ACC112 (cell line): ENCODE measurements around the gene SAFB.
A peak's percentile ranks its signal among the peaks of the same experiment; 100 is the strongest.

Experiments used
- H2AFZ ChIP-seq: fragments of 200-600 bp; sonication (generic); one replicate; pipeline ENCODE4 v1.6.0; 2017; ENCODE audit warnings: antibody characterized with exemption, low read length; ENCODE audit not compliant: unreplicated experiment
- H3K27ac ChIP-seq: fragments of 200-600 bp; sonication (generic); 2 replicates; pipeline ENCODE4 v1.5.1; 2014; ENCODE audit warnings: low read depth, mild to moderate bottlenecking, antibody characterized with exemption, low read length, moderate library complexity
- H3K27me3 ChIP-seq: fragments of 200-600 bp; sonication (generic); 2 replicates; pipeline ENCODE4 v1.6.1; 2014; ENCODE audit warnings: mild to moderate bottlenecking, antibody characterized with exemption, low read length, moderate library complexity, mixed read lengths; ENCODE audit not compliant: insufficient read depth
- H3K36me3 ChIP-seq: fragments of 200-600 bp; sonication (generic); 2 replicates; pipeline ENCODE4 v1.6.1; 2016; ENCODE audit warnings: mild to moderate bottlenecking, antibody characterized with exemption, low read length, moderate library complexity, mixed read lengths; ENCODE audit not compliant: insufficient read depth
- H3K4me1 ChIP-seq: fragments of 200-600 bp; sonication (generic); one replicate; pipeline ENCODE4 v1.6.1; 2016; ENCODE audit warnings: low read length, mixed read lengths; ENCODE audit not compliant: insufficient read depth, unreplicated experiment, control insufficient read depth
- H3K4me3 ChIP-seq: fragments of 200-600 bp; sonication (generic); 2 replicates; pipeline ENCODE4 v1.5.1; 2014; ENCODE audit warnings: mild to moderate bottlenecking, low read depth, low read length
- H3K79me2 ChIP-seq: fragments of 200-600 bp; sonication (generic); one replicate; pipeline ENCODE4 v1.6.0; 2016; ENCODE audit warnings: low read length; ENCODE audit not compliant: control insufficient read depth, unreplicated experiment, insufficient read depth

SAFB gene

DNA sequence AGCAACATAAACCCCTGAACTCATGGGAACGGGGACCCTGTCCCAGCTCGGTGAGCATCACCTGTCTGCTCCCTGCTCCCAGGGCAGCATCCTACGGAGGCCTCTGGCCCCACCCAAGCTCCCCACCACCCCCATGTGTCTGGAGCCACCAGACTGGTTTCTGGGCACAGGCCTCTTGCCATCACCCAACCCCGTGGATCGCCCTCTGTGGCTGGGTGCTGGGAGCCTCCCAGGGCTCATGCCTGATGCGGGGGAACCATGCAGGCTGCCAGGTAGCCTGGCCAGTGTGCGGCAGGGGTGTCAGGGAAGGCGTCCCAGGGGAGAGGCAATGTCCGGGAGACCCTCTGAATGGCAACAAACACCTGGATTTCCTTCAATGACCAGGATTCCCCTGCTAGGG lies 54.7 kb downstream of the SAFB start:
- Histone ChIP-seq H3K4me1 (no peaks in the 10 kb centered on the region), H3K4me3 (no peak overlapping the region), H3K27me3 (no peaks in the 10 kb centered on the region), H3K79me2 (peaks cover 6% of the 10 kb centered on the region), H3K36me3 (no peaks in the 10 kb centered on the region), H2AFZ (no peak overlapping the region), H3K27ac (no peak overlapping the region)

DNA sequence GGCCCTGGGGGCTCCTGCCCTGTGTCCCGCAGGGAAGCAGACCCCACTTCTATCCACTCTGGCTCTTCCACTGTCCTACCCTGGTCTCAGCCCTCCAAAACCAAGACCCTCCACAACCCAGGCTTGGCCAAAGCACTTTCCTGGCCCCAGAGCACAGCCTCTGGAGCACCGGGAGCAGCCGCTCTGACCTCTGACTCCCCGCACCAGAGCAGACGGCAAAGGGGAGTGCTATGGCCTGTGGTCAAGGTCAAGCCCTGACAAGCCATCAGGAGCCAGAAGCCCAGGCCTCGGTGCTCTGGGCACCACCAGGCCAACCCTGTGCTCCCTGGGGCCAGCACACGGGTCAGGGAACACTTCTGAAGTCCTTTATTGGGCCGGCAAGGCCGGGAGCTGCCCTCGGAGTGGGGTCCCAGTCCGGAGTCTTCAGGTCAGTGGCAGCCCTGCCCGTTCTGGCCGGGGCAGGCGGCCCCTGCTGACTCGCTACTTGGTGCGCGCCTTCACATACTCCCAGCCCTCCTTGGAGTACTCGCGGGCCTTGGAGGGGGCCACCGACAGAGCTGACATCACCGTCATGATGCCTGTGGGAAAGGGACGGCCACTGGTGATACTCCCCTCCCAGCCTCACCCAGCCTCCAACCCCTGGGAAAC lies 55.3 kb downstream of the SAFB start:
- Histone ChIP-seq H3K4me3 (no peak overlapping the region), H3K27me3 (no peaks in the 10 kb centered on the region), H3K27ac (no peak overlapping the region), H3K36me3 (no peaks in the 10 kb centered on the region), H3K4me1 (no peaks in the 10 kb centered on the region), H3K79me2 (peaks cover 6% of the 10 kb centered on the region), H2AFZ (no peak overlapping the region)

- no peaks in the 10 kb centered on the region for H3K36me3 ChIP-seq
- peaks cover 6% of the 10 kb centered on the region for H3K79me2 ChIP-seq
- no peaks in the 10 kb centered on the region for H3K4me1 ChIP-seq
- H2AFZ ChIP-seq, result no peak overlapping the region
- H3K27ac ChIP-seq, result peak overlapping the region; percentile 69; the same call in 1 of the 2 replicates
- peak overlapping the region; percentile 93 for H3K4me3 ChIP-seq
- no peaks in the 10 kb centered on the region for H3K27me3 ChIP-seq
Measured at GRCh38 chr19:5679289-5680083, 56.6 kb downstream of the SAFB start.

DNA sequence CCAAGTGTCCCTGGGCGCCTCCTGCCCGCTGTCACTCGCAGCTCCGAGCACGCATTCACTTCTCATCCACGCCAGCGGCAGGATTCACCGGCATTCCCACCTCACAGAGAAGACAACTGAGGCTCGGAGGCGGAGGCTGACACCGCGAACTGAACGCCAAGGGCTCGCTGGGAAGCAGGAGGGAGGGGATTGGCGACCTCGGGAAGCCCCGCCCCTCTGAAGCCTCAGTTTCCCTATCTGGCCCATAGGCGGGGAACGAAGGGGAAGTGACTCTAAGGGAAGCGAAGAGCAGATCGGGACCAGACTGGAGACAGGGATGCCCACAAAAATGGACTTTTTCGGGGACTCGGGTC lies 57.2 kb downstream of the SAFB start:
- Histone ChIP-seq H3K4me1 (no peaks in the 10 kb centered on the region), H2AFZ (peak overlapping the region; percentile 43), H3K79me2 (peaks cover 6% of the 10 kb centered on the region), H3K27me3 (no peaks in the 10 kb centered on the region), H3K27ac (peak overlapping the region; percentile 69), H3K4me3 (peak overlapping the region; percentile 93), H3K36me3 (no peaks in the 10 kb centered on the region)

DNA sequence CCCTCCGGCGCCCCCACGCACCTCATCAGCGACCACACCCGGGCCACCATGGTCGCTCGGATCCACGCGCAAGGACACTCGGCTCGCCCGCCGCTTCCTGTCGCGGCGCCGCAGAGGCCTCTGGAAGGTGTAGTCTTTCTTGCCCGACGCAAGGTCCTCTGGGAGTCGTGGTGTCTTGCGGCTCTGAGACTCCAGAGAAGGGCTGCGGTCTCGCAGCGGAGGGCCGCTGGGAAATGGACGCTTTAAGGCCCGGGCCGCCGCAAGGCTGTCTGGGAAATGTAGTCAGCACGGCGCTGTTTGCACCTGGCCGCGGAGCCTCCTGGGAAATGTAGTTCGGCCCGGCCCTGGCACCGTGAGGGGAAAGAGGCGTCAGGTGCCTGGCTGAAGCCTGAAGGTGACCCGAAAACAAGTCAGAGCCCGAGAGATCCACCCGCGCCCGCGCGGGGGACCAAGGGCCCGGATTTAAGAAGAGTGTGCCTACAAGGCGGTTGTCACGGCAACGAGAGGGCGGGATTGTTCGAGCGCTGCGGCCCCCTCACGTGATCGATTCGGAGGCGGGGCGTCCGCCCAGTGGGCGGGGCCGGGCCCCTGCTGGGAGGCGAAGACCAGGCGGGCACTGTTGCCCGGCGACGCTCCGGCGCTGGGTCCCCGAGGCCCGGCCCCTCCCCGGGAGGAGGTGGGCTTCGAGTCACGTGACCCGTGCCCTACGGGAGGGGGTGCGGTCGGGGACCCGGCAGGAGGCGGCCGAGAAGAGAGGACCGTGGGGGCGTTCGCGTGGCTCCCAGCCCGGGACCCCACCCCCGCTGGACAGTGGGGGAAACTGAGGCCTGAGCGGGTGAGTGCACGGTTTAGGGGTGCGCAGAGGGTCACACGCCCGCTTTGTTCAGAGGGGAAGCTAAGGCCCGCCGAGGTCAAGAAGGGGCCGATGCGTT lies 57.8 kb downstream of the SAFB start, which contains the start of the genes HSD11B1L and MICOS13:
TSS of gene HSD11B1L (plus strand) at position 591 of the 932 bp plus-strand sequence. CDS start 3,806 bp downstream, outside the sequence.
TSS of gene MICOS13 (minus strand) at position 80 of the 932 bp plus-strand sequence. CDS start at position 50, 30 bp downstream.
- peak within 1 kb of the TSS; percentile 43 for H2AFZ ChIP-seq
- no peaks in the 10 kb centered on the region for H3K4me1 ChIP-seq
- no peaks in the 10 kb centered on the region for H3K36me3 ChIP-seq
- no peaks in the 10 kb centered on the region for H3K27me3 ChIP-seq
- peaks cover 6% of the 10 kb centered on the region for H3K79me2 ChIP-seq
- H3K27ac ChIP-seq, result peak within 1 kb of the TSS; percentile 82
- peak within 1 kb of the TSS; percentile 93 for H3K4me3 ChIP-seq

DNA sequence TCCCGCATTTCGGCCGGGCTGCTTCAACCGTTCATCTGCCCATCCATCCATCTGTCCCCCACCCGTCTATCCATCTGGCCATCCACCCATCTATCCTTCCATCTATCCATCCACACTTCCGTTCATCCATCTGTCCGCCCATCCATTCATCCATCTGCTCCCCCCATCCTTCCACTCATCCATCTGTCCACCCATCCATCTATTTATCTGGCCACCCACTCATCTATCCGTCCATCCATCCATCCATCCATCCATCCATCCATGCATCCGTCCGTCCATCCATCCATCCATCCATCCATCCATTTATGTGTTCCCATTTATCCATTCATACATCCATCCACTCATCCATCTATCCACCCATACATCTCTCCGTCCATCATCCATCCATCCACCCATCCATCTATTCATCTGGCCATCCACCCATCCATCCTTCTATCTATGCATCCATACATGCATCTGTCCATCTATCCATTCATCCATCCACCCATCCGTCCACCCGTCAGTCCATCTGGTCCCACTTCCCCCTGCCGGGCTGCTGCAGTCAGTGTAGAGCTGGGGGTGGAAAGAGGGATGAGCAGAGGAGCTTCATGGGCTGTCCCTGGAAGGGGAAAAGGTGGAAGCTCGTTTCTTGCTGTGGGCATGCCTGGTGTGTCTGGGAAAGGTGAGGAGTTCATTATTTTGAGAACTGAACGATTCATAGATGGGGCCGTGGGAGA lies 58.7 kb downstream of the SAFB start:
- Histone ChIP-seq H2AFZ (peak overlapping the region; percentile 6), H3K4me3 (peak overlapping the region; percentile 93)

DNA sequence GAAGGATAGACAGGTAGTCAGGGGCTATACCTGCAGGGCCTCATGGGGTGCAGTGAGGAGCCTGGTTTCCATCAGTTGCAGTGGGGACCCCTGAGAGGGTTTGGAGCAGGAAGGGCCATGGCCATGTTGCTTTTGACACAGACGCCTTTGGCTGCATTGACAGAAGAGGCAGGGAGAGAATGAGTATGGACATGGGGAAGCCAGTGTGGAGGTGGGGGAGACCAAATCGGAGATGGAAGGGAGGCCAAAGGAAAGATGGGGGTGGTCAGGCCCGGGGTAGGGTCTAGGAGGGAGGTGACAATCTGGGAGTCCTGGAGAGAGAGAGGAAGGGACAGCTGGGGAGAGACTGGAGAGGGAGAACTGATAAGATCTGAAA lies 59.2 kb downstream of the SAFB start:
- no peak overlapping the region for H3K27ac ChIP-seq
- H3K79me2 ChIP-seq, result peaks cover 6% of the 10 kb centered on the region
- no peaks in the 10 kb centered on the region for H3K4me1 ChIP-seq
- no peak overlapping the region for H2AFZ ChIP-seq
- no peaks in the 10 kb centered on the region for H3K36me3 ChIP-seq
- H3K4me3 ChIP-seq, result no peak overlapping the region; the same call in 1 of the 2 replicates
- no peaks in the 10 kb centered on the region for H3K27me3 ChIP-seq

More for the DNA sequence above, 58.7 kb downstream of the SAFB start:
- H3K4me1 ChIP-seq, result no peaks in the 10 kb centered on the region
- peaks cover 6% of the 10 kb centered on the region for H3K79me2 ChIP-seq
- H3K27me3 ChIP-seq, result no peaks in the 10 kb centered on the region
- H3K36me3 ChIP-seq, result no peaks in the 10 kb centered on the region
- H3K27ac ChIP-seq, result no peak overlapping the region

DNA sequence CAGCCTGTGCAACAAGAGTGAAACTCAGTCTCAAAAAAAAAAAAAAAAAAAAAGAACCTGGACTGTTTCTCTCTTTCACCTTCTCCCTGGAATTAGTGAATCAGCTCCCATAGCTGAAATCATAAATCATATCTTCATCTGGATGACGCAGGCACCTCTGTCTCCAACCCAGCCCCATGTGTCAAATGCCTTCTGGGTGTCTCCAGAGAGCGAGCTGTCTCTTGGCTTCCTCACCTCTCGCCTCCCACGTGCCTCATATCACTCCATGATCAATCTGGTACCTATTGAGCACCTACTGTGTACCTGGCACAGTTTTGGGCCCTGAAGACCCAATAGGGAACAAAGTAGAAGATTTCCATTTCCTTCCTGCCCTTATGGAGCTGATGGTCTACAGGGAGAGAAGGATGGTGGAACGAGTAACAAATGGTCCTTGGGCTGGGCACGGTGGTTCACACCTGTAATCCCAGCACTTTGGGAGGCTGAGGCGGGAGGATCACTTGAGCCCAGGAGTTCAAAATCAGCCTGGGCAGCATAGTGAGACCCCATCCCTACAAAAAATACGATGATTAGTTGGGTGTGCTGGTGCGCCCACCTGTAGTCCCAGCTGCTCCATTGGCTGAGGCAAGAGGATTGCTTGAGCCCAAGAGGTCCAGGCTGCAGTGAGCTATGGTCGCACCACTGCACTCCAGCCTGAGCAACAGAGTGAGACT lies 60.4 kb downstream of the SAFB start:
- Histone ChIP-seq H2AFZ (no peak overlapping the region), H3K4me1 (no peaks in the 10 kb centered on the region), H3K79me2 (peaks cover 6% of the 10 kb centered on the region), H3K36me3 (no peaks in the 10 kb centered on the region), H3K4me3 (no peak overlapping the region), H3K27me3 (no peaks in the 10 kb centered on the region), H3K27ac (no peak overlapping the region)

GRCh38 chr19:5684694-5685430 lies 62.0 kb downstream of the SAFB start:
- Histone ChIP-seq H3K4me1 (no peaks in the 10 kb centered on the region), H2AFZ (no peak overlapping the region), H3K27ac (no peak overlapping the region), H3K27me3 (no peaks in the 10 kb centered on the region), H3K4me3 (no peak overlapping the region), H3K79me2 (no peaks in the 10 kb centered on the region), H3K36me3 (no peaks in the 10 kb centered on the region)
